ENCODE measurements around the gene PODXL2.

Gene PODXL2

DNA sequence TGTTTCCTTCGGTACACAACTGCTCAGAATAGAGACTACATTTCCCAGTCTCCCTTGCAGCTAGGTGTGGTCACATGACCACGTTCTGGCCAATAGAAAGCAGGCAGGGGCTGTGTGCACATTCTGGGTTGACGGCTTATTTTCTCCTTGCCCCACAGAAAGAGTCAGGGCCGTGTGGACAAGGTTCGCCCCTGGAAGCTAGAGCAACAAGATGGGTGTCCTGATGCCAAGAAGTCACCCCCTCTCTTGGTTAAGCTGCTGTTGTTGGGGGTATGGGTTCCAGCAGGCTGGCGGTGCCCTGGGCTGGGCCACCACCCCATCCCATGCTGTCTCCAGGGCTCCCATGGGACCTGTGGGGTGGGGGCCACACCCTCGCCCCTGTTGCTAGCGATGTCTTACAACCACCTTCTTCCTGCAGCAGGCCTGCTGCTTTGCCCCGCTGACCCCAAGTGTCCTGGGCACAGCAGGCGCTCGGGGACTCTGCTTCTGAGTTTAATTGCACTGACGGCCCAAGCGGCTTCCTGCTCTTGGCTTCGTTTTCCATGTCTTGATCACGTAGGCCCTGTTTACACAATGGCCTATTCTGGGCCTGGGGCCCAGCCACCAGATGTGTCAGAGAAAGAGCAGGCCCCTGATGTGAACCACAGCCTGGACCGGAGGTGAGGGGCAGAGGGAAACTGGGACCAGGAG lies 68.7 kb downstream of the PODXL2 start:
- no peak overlapping the region for H3K4me3 ChIP-seq (replicated peaks; ENCODE audit: insufficient read depth, low read length)
- TF ChIP-seq GABPA (IDR thresholded peaks at IDR 0.05; ENCODE audit: low read depth) (no peak), SPI1 (IDR thresholded peaks at IDR 0.05; ENCODE audit: borderline replicate concordance, low read depth) (no peak), CTCF (IDR thresholded peaks at IDR 0.05; ENCODE audit: insufficient read depth, low read length) (no peak)
- H3K27ac ChIP-seq (replicated peaks): no peak overlapping the region
- DNase-seq (ENCODE audit: low read depth in 1 of 2, low spot score in 1 of 2): peak in 1 of 2 experiments; percentile 49
- no peaks in the 10 kb centered on the region for H3K27me3 ChIP-seq (ENCODE audit: insufficient read depth, poor library complexity, severe bottlenecking)

DNA sequence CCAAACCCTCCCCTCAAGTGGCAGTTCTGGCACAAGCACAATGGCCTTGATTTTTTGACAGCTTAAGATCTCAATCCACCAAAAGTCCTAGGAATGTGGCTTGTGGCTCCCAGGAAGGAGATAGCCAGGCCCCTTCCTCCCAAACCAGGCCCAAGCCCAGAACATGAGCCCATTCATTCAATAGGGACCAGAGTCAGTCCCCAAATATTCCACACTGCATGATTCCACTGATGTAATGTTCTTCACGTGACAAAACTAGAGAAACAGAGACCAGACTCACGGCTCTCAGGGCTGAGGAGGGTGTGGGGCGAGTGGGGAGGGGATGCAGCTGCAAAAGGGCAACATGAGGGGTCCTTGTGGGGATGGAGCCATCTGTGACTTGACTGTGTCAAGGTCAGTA lies 69.3 kb downstream of the PODXL2 start:
- Histone ChIP-seq H3K27ac (replicated peaks) (no peak overlapping the region), H3K27me3 (ENCODE audit: insufficient read depth, poor library complexity, severe bottlenecking) (no peaks in the 10 kb centered on the region), H3K4me3 (replicated peaks; ENCODE audit: insufficient read depth, low read length) (no peak overlapping the region)
- no peak for DNase-seq (ENCODE audit: low read depth in 1 of 2, low spot score in 1 of 2)
- no peak for TF ChIP-seq POLR2AphosphoS5 (IDR thresholded peaks at IDR 0.05; ENCODE audit: low read depth)
- TF ChIP-seq SPI1 (IDR thresholded peaks at IDR 0.05; ENCODE audit: borderline replicate concordance, low read depth): no peak
- TF ChIP-seq, protein P1, sequence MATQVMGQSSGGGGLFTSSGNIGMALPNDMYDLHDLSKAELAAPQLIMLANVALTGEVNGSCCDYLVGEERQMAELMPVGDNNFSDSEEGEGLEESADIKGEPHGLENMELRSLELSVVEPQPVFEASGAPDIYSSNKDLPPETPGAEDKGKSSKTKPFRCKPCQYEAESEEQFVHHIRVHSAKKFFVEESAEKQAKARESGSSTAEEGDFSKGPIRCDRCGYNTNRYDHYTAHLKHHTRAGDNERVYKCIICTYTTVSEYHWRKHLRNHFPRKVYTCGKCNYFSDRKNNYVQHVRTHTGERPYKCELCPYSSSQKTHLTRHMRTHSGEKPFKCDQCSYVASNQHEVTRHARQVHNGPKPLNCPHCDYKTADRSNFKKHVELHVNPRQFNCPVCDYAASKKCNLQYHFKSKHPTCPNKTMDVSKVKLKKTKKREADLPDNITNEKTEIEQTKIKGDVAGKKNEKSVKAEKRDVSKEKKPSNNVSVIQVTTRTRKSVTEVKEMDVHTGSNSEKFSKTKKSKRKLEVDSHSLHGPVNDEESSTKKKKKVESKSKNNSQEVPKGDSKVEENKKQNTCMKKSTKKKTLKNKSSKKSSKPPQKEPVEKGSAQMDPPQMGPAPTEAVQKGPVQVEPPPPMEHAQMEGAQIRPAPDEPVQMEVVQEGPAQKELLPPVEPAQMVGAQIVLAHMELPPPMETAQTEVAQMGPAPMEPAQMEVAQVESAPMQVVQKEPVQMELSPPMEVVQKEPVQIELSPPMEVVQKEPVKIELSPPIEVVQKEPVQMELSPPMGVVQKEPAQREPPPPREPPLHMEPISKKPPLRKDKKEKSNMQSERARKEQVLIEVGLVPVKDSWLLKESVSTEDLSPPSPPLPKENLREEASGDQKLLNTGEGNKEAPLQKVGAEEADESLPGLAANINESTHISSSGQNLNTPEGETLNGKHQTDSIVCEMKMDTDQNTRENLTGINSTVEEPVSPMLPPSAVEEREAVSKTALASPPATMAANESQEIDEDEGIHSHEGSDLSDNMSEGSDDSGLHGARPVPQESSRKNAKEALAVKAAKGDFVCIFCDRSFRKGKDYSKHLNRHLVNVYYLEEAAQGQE (IDR thresholded peaks at IDR 0.05; ENCODE audit: insufficient replicate concordance, low read depth): no peak
- TF ChIP-seq CTCF (IDR thresholded peaks at IDR 0.05; ENCODE audit: insufficient read depth, low read length): no peak
- no peak for TF ChIP-seq GABPA (IDR thresholded peaks at IDR 0.05; ENCODE audit: low read depth)

DNA sequence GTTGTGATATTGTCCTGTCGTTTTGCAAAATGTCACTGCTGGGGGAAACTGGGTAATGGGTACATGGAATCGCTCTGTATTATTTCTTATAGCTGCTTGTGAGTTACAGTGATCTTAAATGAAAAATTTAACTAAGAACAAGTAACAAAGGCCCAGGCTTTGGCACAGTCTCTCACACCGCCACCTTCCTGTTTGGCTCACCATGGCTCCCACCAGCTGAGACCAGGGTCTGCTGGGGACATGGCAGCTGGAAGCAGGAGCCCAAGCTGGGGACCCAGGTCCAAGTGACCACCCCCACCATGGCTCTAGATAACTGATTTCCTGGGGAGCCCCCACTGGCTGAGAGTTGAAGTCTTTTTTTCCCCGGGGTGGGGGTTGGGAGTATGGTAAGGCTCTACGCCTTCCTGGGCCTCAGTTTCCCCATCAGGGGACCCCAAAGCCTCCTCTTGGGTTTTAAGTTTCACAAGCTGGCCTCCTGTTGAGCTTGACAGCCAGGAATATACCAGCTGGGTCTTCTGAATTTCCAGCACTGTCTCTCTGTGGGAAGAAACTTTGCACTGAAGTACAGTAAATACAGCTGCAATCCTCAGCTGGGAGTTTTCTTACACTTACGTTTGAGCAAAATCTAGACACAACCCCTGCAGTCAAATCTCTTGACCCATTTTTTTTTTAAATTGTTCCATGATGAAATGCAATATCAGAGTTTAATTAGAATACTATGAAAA lies 69.9 kb downstream of the PODXL2 start:
- Histone ChIP-seq H3K4me3 (replicated peaks; ENCODE audit: insufficient read depth, low read length) (no peak overlapping the region), H3K27ac (replicated peaks) (no peak overlapping the region), H3K27me3 (ENCODE audit: insufficient read depth, poor library complexity, severe bottlenecking) (no peaks in the 10 kb centered on the region)
- TF ChIP-seq CTCF (IDR thresholded peaks at IDR 0.05; ENCODE audit: insufficient read depth, low read length) (no peak), GABPA (IDR thresholded peaks at IDR 0.05; ENCODE audit: low read depth) (no peak), POLR2AphosphoS5 (IDR thresholded peaks at IDR 0.05; ENCODE audit: low read depth) (no peak), SPI1 (IDR thresholded peaks at IDR 0.05; ENCODE audit: borderline replicate concordance, low read depth) (no peak)
- TF ChIP-seq, protein P1 (IDR thresholded peaks at IDR 0.05; ENCODE audit: insufficient replicate concordance, low read depth): no peak
- no peak for DNase-seq (ENCODE audit: low read depth in 1 of 2, low spot score in 1 of 2)

Measured in HL-60 (cell line).